SW 1271 (cell line): ENCODE data around the gene SRRT.
"Not testable (repeated sequence)": the region's sequence is repeated elsewhere in the genome, so short reads cannot be mapped to it uniquely, and the experiment has no call there.

Experiments used
- DNase-seq, 2 experiments: peaks; one replicate each; lab custom pipeline; 2025; lab: John Stamatoyannopoulos, UW

SRRT gene

GRCh38 chr7:100893910-100894721 is 19.2 kb downstream of the SRRT start:
- no peak for DNase-seq

- DNase-seq: no peak
Measured at GRCh38 chr7:100894860-100895700, 20.2 kb downstream of the SRRT start.

GRCh38 chr7:100895701-100895955 is 20.7 kb downstream of the SRRT start, which contains the start of gene ACHE:
TSS of gene ACHE (minus strand) at chr7:100895888. CDS start at chr7:100894232, 1,656 bp downstream.
- DNase-seq: no peak

- peak in 1 of 2 experiments; percentile 18 for DNase-seq
Measured at GRCh38 chr7:100895956-100896731, 21.2 kb downstream of the SRRT start.

GRCh38 chr7:100896732-100897608 is 22.1 kb downstream of the SRRT start:
- DNase-seq: no peak

GRCh38 chr7:100897772-100898454 is 23.0 kb downstream of the SRRT start:
- DNase-seq: no peak

GRCh38 chr7:100899432-100899831 is 24.5 kb downstream of the SRRT start:
- DNase-seq: no peak

GRCh38 chr7:100900978-100901377 is 26.1 kb downstream of the SRRT start:
- no peak for DNase-seq

GRCh38 chr7:100901921-100902332 is 27.0 kb downstream of the SRRT start:
- no peak for DNase-seq

GRCh38 chr7:100902638-100903037 is 27.7 kb downstream of the SRRT start:
- DNase-seq: no peak

GRCh38 chr7:100908512-100908911 is 33.6 kb downstream of the SRRT start:
- no peak for DNase-seq

GRCh38 chr7:100910443-100910842 is 35.5 kb downstream of the SRRT start:
- not testable (repeated sequence) for DNase-seq

- no peak for DNase-seq
Measured at GRCh38 chr7:100911484-100911883, 36.6 kb downstream of the SRRT start.

- DNase-seq: no peak
Measured at GRCh38 chr7:100914208-100914878, 39.4 kb downstream of the SRRT start.

GRCh38 chr7:100914879-100915447 is 40.1 kb downstream of the SRRT start:
- DNase-seq: peak; percentile 27 to 36

GRCh38 chr7:100919335-100919734 is 44.4 kb downstream of the SRRT start:
- not testable (repeated sequence) for DNase-seq

- not testable (repeated sequence) for DNase-seq
Measured at GRCh38 chr7:100919779-100920437, 45.0 kb downstream of the SRRT start.

- no peak for DNase-seq
Measured at GRCh38 chr7:100921039-100921438, 46.1 kb downstream of the SRRT start.

- not testable (repeated sequence) for DNase-seq
Measured at GRCh38 chr7:100923616-100924015, 48.7 kb downstream of the SRRT start.
